ENCODE results near the gene ZC3H12A.

The ZC3H12A gene

DNA sequence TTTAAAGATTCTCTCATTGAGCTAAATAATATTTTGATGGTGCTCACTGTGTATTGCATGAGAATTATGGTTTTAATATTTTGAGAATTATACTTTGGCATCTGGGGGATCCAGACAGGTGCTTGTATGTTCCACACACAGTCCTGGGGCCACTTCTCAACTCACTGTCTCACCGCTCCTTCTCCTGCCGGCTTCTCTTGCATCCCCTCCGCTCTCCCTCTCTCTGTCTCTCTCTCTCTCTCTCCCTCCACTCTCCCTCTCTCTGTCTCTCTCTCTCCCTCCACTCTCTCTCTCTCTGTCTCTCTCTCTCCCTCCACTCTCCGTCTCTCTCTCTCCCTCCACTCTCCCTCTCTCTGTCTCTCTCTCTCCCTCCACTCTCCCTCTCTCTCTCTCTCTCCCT lies 32.2 kb upstream of the ZC3H12A start:
- DNase-seq (ENCODE audit: low spot score), result no peak
- no peak overlapping the region for H3K27ac ChIP-seq
- H3K4me3 ChIP-seq, result no peak overlapping the region
- TF ChIP-seq, protein P1, sequence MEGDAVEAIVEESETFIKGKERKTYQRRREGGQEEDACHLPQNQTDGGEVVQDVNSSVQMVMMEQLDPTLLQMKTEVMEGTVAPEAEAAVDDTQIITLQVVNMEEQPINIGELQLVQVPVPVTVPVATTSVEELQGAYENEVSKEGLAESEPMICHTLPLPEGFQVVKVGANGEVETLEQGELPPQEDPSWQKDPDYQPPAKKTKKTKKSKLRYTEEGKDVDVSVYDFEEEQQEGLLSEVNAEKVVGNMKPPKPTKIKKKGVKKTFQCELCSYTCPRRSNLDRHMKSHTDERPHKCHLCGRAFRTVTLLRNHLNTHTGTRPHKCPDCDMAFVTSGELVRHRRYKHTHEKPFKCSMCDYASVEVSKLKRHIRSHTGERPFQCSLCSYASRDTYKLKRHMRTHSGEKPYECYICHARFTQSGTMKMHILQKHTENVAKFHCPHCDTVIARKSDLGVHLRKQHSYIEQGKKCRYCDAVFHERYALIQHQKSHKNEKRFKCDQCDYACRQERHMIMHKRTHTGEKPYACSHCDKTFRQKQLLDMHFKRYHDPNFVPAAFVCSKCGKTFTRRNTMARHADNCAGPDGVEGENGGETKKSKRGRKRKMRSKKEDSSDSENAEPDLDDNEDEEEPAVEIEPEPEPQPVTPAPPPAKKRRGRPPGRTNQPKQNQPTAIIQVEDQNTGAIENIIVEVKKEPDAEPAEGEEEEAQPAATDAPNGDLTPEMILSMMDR (IDR thresholded peaks at IDR 0.05), result no peak

DNA sequence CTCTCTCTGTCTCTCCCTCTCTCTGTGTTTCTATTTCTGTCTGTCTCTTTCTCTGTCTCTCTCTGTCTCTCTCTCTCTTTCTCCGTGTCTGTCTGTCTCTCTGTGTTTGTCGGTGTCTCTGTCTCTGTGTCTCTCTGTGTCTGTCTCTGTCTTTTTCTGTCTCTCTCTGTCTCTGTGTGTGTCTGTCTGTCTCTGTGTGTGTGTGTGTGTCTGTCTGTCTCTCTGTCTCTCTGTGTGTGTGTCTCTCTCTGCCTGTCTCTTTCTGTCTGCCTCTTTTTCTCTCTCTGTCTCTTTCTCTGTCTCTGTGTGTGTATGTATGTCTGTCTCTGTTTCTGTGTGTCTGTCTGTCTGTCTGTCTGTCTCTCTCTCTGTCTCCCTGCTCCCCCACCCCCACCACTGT lies 31.7 kb upstream of the ZC3H12A start:
- Histone ChIP-seq H3K27ac (no peak overlapping the region), H3K4me3 (no peak overlapping the region)
- no peak for DNase-seq (ENCODE audit: low spot score)
- TF ChIP-seq, protein P1 (IDR thresholded peaks at IDR 0.05), result no peak

DNA sequence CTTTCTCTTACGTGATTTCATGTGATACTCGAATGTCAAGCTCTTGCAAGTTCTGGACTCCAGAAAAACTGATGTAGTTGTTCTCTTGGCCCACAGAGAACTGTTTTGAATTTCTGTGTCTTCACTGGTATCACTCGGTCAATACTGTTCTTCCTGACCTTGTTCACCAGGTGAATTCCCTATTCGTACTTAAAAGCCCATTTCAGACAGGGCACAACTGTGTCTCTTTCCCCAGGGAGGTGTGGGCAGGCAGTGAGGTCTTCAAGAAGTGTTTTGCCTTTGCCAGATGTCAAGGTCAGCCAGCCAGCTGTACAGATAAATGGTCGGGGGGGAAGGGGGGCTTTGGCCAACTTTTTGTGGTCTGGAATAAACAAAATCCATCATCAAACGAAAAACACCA lies 27.5 kb upstream of the ZC3H12A start:
- Histone ChIP-seq H3K4me3 (no peak overlapping the region), H3K27ac (no peak overlapping the region)
- TF ChIP-seq, protein P1 (IDR thresholded peaks at IDR 0.05), result no peak
- DNase-seq (ENCODE audit: low spot score), result no peak

DNA sequence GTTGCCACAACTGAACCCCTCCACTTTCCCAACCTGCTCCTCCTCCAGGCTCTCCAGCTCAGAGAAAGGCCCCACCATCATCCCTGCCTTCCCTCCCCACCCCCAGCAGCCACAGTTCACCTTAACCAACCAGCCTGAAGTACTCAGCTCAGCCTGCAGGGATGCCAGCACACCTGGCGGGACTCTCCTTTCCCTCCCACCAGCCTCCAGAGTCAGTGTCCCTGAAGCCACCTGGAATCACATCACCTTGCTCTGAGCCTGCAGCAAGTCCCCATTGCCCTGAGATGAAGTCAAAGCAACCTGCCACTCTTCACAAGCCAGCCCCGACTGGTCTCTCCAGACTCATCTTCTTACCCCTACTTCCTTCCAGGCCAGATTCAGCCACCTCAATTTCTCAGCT lies 26.2 kb upstream of the ZC3H12A start:
- no peak overlapping the region for H3K4me3 ChIP-seq
- H3K27ac ChIP-seq, result no peak overlapping the region
- DNase-seq (ENCODE audit: low spot score), result no peak
- TF ChIP-seq, protein P1 (IDR thresholded peaks at IDR 0.05), result no peak

DNA sequence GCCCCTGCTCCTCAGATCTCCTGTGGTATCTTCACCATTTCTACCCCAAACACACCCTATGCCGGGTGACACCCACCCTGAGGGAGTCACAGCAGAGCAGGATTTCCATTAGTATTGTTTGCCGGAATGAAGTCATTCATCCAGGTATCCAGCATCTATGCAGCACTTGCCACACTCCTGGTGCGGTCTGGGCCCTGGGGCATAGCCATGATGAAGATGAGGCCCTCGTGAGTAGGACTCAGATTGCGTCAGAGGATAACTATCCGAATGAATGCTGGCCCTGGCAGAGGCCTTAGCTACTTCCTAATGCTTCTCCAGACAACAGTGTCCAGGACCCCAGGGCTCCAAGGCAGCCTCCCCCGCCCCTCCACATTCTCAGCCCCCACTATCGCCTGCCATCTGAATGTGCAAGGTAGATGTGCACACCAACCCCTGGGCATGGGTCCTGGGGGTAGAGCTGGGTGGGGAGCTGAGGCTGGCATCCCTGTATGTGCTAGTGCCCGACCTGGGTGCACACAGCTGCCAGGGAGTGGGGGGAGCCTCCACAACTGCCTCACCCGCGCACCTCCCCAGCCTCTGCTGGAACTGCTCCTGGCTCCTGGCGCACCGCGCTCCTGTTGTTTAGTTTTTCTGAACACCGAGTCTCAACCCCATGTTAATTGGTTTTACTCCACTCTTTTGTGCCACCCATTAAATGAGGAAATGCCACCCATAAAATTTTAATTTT lies 25.5 kb upstream of the ZC3H12A start:
- no peak for DNase-seq (ENCODE audit: low spot score)
- TF ChIP-seq, protein P1 (IDR thresholded peaks at IDR 0.05), result no peak
- H3K27ac ChIP-seq, result no peak overlapping the region
- H3K4me3 ChIP-seq, result no peak overlapping the region

DNA sequence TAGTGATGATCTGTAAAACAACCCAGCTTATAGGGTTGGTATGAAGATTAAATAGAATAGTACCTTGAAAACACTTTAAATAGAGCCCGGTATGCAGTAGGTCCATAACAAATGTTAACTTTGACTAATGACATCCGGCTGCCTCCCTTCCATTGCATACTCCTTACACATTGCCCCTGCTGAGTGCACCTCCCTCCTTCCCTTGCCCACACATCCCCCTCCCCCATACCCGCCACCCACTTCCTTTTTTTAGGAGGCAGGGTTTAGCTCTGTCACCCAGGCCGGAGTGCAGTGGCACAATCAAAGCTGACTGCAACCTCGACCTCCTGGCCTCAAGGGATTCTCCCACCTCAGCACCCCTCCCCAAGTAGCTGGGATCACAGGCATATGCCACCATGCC lies 24.4 kb upstream of the ZC3H12A start:
- no peak for DNase-seq (ENCODE audit: low spot score)
- Histone ChIP-seq H3K27ac (no peak overlapping the region), H3K4me3 (no peak overlapping the region)
- TF ChIP-seq, protein P1 (IDR thresholded peaks at IDR 0.05), result no peak

DNA sequence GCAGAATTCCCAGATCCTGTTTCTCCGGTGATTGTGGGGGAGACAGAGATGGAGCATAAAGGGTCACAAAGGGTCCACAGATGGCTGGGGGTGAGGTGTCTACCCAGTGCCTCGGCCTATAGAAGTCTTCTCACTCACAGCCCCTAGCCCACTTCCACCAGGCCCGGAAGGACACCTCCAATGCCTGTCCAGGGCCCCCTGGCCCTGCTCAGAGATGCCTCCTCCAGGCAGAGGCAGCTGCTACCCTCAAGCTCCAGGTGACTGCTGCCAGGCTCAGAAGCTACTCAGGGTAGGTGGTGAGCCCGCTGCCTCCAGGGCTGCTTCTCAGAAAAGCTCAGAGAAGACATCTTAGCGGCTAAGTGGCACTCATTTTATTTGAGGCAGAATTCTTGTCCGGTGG lies 22.0 kb upstream of the ZC3H12A start:
- TF ChIP-seq, protein P1 (IDR thresholded peaks at IDR 0.05), result no peak
- Histone ChIP-seq H3K27ac (no peak overlapping the region), H3K4me3 (no peak overlapping the region)
- DNase-seq (ENCODE audit: low spot score), result no peak
